MCF 10A (cell line): Measurements from ENCODE around the gene PLXNC1. TPM values are rescaled to one million over a fixed set of nuclear protein-coding genes. Genes with fewer than 3 reads are reported as not detected.

ENCODE experiments used
- BruUV-seq: library from RNA; stranded (reverse); fragments of 400-500 nt; replicated peaks from 2 replicates; lab custom pipeline; 2021; lab: Mats Ljungman, UMichigan
- CTCF ChIA-PET: fragments of 300-600 bp; sonication (Branson Sonifier 250); formaldehyde crosslinking; extraction: SDS; loops from one replicate; lab custom pipeline; 2021; ENCODE audit warnings: antibody characterized with exemption, inconsistent platforms; lab: Yijun Ruan, JAX
- POLR2A ChIA-PET: fragments of 300-600, 350-650 bp; sonication (Branson Sonifier 250); formaldehyde crosslinking; extraction: SDS; loops from one replicate; lab custom pipeline; 2020; ENCODE audit warnings: antibody characterized with exemption, inconsistent platforms; lab: Yijun Ruan, JAX
- DNase-seq: peaks from one replicate; pipeline ENCODE4 v3.0.0-alpha.2; 2018; ENCODE audit not compliant: unreplicated experiment
- H3K27ac Mint-ChIP-seq: one replicate; pipeline ENCODE4 v1.8.0; 2022; ENCODE audit warnings: mild to moderate bottlenecking, low read depth, mixed read lengths; ENCODE audit not compliant: unreplicated experiment
- H3K27me3 Mint-ChIP-seq: one replicate; pipeline ENCODE4 v1.8.0; 2022; ENCODE audit warnings: mixed read lengths; ENCODE audit not compliant: insufficient read depth, unreplicated experiment
- H3K36me3 Mint-ChIP-seq: one replicate; pipeline ENCODE4 v1.8.0; 2022; ENCODE audit warnings: mild to moderate bottlenecking, moderate library complexity, mixed read lengths; ENCODE audit not compliant: insufficient read depth, unreplicated experiment
- H3K4me1 Mint-ChIP-seq: one replicate; pipeline ENCODE4 v1.8.0; 2022; ENCODE audit warnings: mixed read lengths; ENCODE audit not compliant: insufficient read depth, unreplicated experiment
- H3K4me3 Mint-ChIP-seq: one replicate; pipeline ENCODE4 v1.8.0; 2022; ENCODE audit warnings: mild to moderate bottlenecking, moderate library complexity, mixed read lengths; ENCODE audit not compliant: unreplicated experiment
- H3K9me3 Mint-ChIP-seq: one replicate; pipeline ENCODE4 v1.8.0; 2022; ENCODE audit warnings: mixed read lengths; ENCODE audit not compliant: unreplicated experiment
- CTCF ChIP-seq: fragments of 200-600 bp; IDR thresholded peaks from one replicate; pipeline ENCODE4 v1.8.0; 2022; ENCODE audit warnings: antibody characterized with exemption, mild to moderate bottlenecking; ENCODE audit not compliant: unreplicated experiment
- intact Hi-C: fragments of 100-400 bp; cut with micrococcal nuclease; formaldehyde crosslinking; loops from 2 replicates; pipeline ENCODE4 v1.14.1; 2022
- total RNA-seq: library from RNA; stranded (reverse); gene quantifications from 2 replicates; pipeline ENCODE4 v1.2.3, GENCODE V29; 2022

Gene PLXNC1
- total RNA-seq, 1 experiment from 2014 or later, result 2.4 TPM

- ChIA-PET CTCF (interaction anchor here (0.6 kb wide), 1 partner anchor 57 kb away, joined by 3 read pairs; no protein-coding TSS in a partner anchor), POLR2A (interaction anchor here (0.7 kb wide), 1 partner anchor 1204 kb away, joined by 3 read pairs; no protein-coding TSS in a partner anchor)
- no peak for TF ChIP-seq CTCF
- peaks cover 4% of the 10 kb centered on the region for H3K36me3 Mint-ChIP-seq
- H3K27me3 Mint-ChIP-seq, result peaks cover 35% of the 10 kb centered on the region
- BruUV-seq, result no TSS peak
- intact Hi-C loops, result loop anchor here (10.0 kb wide), 1 partner anchor 613 kb away; no protein-coding TSS in a partner anchor
- no peak overlapping the region for H3K4me3 Mint-ChIP-seq
- no peaks in the 10 kb centered on the region for H3K4me1 Mint-ChIP-seq
- H3K9me3 Mint-ChIP-seq, result no peaks in the 10 kb centered on the region
- no peak for DNase-seq
- no peak overlapping the region for H3K27ac Mint-ChIP-seq
Measured at GRCh38 chr12:94141892-94142291, 6.5 kb upstream of the PLXNC1 start.

GRCh38 chr12:94143438-94143837 is 4.9 kb upstream of the PLXNC1 start:
- intact Hi-C loops, result loop anchor here (10.0 kb wide), 1 partner anchor 611 kb away; no protein-coding TSS in a partner anchor
- H3K27me3 Mint-ChIP-seq, result peaks cover 46% of the 10 kb centered on the region
- POLR2A ChIA-PET, result interaction anchor here (2.1 kb wide), 1 partner anchor 29 kb away, joined by 5 read pairs; no protein-coding TSS in a partner anchor

GRCh38 chr12:94143951-94144350 is 4.4 kb upstream of the PLXNC1 start:
- no TSS peak for BruUV-seq
- Mint-ChIP-seq H3K4me3 (no peak overlapping the region), H3K27ac (no peak overlapping the region), H3K36me3 (peaks cover 4% of the 10 kb centered on the region), H3K27me3 (peaks cover 46% of the 10 kb centered on the region), H3K4me1 (no peaks in the 10 kb centered on the region), H3K9me3 (no peaks in the 10 kb centered on the region)
- intact Hi-C loops, result loop anchor here (10.0 kb wide), 1 partner anchor 611 kb away; no protein-coding TSS in a partner anchor
- DNase-seq, result no peak
- TF ChIP-seq CTCF, result no peak
- CTCF ChIA-PET, result interaction anchor here (0.6 to 2.7 kb wide), 5 partner anchors 9 to 584 kb away, joined by 3 to 10 read pairs (median 4); no protein-coding TSS in a partner anchor
- POLR2A ChIA-PET, result interaction anchor here (2.1 kb wide), 1 partner anchor 29 kb away, joined by 5 read pairs; no protein-coding TSS in a partner anchor

More at GRCh38 chr12:94143438-94143837, 4.9 kb upstream of the PLXNC1 start:
- Mint-ChIP-seq H3K4me3 (no peak overlapping the region), H3K27ac (no peak overlapping the region), H3K9me3 (no peaks in the 10 kb centered on the region), H3K4me1 (no peaks in the 10 kb centered on the region), H3K36me3 (peaks cover 4% of the 10 kb centered on the region)
- no peak for TF ChIP-seq CTCF
- CTCF ChIA-PET, result interaction anchor here (1.1 to 1.8 kb wide), 2 partner anchors 8 to 15 kb away, joined by 4 to 6 read pairs; no protein-coding TSS in a partner anchor
- no TSS peak for BruUV-seq
- no peak for DNase-seq

- no peak for TF ChIP-seq CTCF
- POLR2A ChIA-PET, result interaction anchor here (2.1 kb wide), 1 partner anchor 28 kb away, joined by 5 read pairs; no protein-coding TSS in a partner anchor
- no peaks in the 10 kb centered on the region for H3K9me3 Mint-ChIP-seq
- no TSS peak for BruUV-seq
- H3K27ac Mint-ChIP-seq, result no peak overlapping the region
- no peak for DNase-seq
- CTCF ChIA-PET, result interaction anchor here (0.6 to 2.7 kb wide), 9 partner anchors 8 to 801 kb away, joined by 3 to 10 read pairs (median 3); no protein-coding TSS in a partner anchor
- H3K4me3 Mint-ChIP-seq, result no peak overlapping the region
- intact Hi-C loops, result loop anchor here (1.0 to 10.0 kb wide), 4 partner anchors 288 to 1193 kb away; no protein-coding TSS in a partner anchor
- H3K27me3 Mint-ChIP-seq, result peaks cover 47% of the 10 kb centered on the region
- H3K4me1 Mint-ChIP-seq, result no peaks in the 10 kb centered on the region
- peaks cover 4% of the 10 kb centered on the region for H3K36me3 Mint-ChIP-seq
Measured at GRCh38 chr12:94144781-94145180, 3.6 kb upstream of the PLXNC1 start.
